ENCODE measurements around the gene ZFAND3.

DNA sequence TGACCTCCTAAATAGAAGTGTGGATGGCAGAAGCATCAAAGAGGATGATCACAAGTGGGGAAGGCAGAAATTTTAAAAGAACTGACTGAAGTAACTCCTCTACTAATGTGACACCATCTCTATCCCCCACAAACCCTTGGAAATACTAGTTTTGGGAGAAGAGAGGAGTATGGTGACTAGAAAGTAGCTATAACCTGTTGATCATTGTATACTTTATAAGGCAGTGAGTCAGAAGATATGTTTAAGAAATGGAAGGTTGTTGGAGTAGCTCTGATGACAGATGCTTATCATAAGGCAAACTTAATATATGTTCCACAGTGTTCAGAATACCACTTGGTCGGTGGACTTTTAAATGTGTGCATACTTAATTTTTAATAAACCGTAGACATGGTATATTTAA is 116.6 kb downstream of the ZFAND3 start:
- TF ChIP-seq POLR2A (IDR thresholded peaks at IDR 0.05): no peak
- TF ChIP-seq, protein P1, sequence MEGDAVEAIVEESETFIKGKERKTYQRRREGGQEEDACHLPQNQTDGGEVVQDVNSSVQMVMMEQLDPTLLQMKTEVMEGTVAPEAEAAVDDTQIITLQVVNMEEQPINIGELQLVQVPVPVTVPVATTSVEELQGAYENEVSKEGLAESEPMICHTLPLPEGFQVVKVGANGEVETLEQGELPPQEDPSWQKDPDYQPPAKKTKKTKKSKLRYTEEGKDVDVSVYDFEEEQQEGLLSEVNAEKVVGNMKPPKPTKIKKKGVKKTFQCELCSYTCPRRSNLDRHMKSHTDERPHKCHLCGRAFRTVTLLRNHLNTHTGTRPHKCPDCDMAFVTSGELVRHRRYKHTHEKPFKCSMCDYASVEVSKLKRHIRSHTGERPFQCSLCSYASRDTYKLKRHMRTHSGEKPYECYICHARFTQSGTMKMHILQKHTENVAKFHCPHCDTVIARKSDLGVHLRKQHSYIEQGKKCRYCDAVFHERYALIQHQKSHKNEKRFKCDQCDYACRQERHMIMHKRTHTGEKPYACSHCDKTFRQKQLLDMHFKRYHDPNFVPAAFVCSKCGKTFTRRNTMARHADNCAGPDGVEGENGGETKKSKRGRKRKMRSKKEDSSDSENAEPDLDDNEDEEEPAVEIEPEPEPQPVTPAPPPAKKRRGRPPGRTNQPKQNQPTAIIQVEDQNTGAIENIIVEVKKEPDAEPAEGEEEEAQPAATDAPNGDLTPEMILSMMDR (IDR thresholded peaks at IDR 0.05 in 8 of 11, conservative IDR thresholded peaks at IDR 0.05 in 3 of 11): no peak
- no peak for TF ChIP-seq POLR2AphosphoS5 (IDR thresholded peaks at IDR 0.05)

Data from spleen (tissue), 7 donors.